ENCODE results near the gene PKM.

PKM gene

DNA sequence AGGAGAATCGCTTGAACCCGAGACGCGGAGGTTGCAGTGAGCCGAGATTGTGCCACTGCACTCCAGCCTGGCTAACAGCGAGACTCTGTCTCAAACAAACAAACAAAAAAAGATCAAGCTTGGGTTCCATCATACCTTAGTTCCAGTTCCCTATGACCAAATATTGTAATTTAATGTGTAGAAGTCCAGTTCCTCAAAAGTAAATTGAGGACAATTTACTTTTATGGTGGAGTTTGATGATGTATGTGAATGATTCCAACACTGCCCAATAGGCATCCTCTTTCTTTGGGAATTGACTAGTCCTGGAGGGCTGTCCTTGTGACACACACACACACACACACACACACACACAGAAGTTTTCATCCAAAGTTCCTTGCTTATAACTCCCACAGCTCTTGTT, 2.8 kb upstream of the PKM start:
- DNase-seq = no peak

DNA sequence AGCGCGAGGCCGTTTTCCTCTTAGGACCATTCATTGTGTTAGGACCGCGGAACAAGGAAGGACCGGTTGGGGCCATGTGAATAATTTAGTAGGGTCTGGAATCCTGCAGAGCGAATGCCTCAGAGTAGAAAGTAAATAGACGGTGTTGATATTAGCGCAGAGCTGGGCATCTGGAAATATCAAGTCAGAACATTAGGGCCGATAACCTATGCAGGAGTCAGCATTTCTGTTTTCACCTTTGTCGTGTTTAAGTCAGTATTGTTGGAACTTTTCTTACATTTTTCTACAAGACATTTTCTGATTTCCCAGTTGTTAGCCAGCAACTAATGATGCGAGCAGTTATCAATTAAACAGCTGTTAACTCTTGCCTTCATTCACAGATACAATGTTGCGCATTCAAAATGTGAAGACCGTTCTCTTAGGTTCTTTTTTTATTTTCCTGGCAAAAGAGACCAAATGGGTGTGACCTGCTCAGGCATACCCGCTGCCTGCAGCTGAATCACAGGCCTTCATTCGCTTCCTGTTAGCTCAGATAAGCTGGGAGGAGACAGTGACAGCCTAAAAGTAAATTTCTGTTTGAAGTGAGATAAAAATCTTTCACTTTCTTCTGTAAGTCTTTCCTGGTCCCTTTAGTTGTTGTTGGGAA, 966 bp upstream of the PKM start:
- no peak for DNase-seq

DNA sequence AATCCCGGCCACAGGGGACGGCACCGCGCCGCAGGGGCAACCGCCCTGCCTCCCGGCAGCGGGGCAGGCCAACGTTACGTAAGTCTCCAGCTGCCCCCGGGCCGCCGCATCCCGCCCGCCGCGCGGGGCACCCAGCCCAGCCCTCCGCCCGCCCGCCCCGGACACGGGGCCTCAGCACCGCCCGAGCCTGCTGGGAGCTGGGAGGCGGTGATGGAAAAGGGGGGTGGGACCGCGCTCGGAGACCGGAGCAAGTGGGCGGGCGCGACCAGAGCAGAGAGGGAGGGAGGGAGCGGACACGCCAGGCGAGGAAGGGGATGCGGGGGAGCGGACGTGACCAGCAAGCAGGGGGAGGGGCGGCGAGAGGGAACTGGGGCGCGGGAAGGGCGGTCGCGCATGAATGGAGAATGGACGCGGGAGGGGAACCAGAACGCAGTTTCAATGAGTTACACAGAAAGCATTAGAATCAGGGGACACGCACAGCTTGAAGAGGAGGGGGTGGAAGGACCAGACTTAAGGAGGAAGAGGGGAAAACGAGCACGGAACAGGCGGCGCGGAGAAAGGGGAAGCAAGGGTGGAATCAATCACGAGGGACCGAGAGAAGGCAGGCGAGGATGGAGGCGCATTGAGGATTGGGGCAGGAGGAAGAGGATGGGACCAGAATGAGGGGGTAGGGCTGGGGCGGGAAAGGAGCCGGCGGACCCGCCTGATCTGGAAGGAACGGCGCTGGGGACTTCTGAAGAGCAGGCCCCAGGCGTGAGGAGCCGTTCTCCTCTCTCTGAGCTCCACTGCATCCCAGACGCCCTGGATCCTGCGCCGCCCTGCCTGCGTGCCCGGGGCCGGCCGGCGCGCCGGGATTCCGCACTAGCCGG, 559 bp downstream of the PKM start:
- DNase-seq = peak; percentile 96

DNA sequence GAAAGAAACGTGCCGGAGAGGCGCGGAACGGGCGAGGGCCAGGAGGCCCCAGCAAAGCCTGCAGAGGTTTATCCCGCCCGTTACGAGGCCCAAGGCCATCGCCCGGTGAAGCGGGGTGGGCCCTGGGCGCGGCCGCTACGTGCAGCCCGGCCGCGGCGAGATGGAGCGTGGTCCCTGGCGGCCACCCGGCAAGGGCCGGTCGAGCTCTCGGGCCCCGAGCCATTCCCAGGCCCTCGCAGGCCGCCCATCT, 1.1 kb downstream of the PKM start:
- DNase-seq = no peak

DNA sequence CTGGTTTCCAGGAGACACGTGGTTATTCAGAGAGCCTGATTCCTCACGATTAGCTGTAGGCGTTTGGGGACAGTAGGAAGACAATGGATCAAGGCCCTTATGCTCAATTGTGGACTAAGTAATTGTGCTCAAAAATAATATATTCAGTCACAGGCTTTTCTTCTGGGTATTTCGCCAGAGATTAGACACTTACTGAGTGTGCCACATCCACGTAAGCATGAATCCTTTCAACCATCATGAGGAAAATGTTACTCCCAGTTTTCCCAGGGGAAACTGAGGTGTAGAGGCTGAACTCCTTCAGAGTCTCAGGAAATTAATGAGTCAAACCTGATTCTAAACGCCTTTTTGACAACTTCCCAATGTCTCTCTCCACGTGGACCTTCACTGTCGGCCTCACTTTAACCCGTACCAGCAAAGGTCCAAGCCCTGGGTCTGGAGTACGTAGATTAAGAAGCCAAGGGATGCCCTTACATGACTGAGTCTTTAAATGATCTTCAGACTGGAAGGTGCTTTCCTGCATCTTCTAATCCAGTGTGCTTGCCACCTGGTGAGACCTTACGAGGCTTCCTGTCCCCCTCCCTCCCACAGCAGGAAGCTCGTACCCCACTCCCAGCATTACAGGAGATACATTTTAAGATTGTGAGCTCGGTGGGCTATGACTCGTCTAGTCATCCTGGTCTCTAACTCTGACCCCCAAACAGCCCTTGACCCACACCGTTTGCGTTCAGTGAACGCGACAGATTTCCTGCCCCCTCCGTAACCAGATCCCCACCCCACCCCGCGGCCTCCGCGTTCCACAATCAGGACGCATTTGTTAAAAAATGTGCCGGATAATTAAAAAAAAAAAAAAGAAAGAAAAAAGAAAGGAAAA, 1.7 kb downstream of the PKM start:
- peak; percentile 47 for DNase-seq

DNA sequence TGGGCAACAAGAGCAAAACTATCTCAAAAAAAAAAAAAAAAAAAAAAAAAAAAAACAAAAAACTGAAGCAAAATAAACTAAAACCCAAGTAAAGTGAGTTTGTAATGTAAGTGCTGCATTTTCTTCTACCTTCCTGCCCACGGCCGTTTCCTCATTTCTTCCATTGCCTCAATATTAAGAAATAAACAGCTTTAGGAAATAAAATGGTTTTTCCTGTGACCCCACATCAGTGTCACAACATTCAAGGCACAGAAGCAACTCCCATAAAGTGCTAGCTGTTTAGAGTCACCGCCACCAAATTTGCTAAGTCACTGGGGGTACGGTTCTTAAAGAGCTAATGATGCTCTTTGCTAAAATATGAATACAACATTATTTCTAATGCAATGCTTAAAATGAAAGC, 3.3 kb downstream of the PKM start:
- DNase-seq = no peak

DNA sequence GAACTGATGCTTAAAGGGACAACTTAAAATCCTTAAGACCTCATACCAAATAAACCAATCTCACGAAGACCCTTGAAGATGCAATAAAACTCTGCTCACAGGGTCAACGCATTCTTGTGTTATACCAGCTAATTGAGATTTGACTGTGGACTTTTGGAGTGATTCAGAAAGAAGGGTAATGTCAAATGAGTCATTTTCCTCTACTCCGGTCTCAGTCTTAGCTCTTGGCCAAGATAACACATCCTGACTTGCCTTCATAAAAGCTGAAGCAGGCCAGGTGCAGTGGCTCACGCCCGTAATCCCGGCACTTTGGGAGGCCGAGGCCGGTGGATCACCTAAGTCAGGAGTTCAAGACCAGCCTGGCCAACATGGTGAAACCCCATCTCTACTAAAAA, 3.8 kb downstream of the PKM start:
- no peak for DNase-seq

DNA sequence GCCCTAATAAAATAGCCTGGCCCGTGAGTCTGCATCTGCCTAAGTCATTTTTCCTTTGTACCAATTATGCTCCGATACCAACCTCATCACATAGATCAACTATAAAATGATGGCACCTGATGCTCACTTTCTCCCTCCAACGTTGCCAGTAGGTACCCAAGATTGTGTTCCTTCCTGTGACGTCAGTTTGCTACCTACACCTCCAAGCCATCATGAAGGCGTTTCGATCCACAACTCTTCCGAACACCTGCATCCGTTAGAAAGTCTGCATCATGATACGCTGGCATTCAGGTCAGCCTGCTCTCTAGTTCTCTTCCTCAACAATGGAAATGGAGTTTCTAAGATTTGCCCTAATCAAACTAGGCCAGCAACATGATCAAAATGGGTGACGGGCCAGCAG, 7.7 kb downstream of the PKM start:
- no peak for DNase-seq

DNA sequence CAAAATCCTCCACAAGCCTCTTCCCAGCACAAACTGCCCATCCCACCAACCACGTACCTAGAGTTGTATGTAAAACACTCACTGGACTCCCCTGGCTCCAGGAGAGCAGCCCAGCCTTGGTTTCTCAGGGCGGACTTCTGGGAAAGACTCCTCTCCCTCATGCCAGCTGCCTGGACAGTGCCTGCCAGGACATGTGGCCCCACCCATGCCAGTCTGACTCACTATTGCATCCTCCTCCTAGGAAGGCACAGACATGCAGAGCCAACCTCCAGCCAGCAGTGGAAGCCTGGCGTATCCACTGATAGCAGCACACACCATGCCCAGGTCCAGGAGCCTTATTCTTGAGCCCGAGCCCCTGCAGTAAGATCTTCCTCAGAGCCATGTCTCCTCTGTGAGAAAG, 8.6 kb downstream of the PKM start:
- DNase-seq = no peak

DNA sequence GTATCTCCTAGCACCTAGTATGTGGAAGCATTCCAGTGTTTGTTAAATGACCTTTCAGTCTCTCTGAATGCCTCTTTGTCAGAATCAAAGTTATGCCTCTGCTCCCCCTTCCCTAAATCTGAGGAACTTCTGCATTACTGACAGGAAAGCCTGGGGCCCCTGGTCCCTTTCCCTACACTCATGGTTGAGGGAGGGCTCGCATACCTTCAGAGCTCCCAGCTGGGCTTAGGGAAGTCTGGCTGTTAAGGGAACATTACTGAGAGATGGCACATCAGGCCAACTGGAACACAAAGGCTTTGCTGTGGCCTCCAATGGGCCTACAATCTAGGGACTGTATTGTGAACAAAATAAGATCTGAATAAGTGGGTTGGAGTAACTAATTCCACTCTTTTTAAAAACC, 10.3 kb downstream of the PKM start:
- DNase-seq = no peak

DNA sequence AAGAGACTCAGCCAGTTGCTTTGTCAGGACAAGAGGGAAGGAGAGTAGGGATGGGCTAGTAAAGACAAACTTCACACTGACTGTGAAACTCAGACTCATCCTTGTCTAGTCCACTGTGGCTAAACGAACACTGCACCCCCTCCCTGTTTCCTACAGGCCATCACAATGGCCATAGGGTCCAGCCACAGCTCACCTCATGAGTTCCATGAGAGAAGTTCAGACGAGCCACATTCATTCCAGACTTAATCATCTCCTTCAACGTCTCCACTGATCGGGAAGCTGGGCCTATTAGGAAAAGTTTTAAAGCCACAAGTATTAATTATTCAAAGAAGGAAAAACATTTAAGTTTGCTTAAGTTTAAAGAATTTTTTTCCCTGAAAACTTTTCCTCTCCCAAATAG, 13.8 kb downstream of the PKM start:
- no peak for DNase-seq

DNA sequence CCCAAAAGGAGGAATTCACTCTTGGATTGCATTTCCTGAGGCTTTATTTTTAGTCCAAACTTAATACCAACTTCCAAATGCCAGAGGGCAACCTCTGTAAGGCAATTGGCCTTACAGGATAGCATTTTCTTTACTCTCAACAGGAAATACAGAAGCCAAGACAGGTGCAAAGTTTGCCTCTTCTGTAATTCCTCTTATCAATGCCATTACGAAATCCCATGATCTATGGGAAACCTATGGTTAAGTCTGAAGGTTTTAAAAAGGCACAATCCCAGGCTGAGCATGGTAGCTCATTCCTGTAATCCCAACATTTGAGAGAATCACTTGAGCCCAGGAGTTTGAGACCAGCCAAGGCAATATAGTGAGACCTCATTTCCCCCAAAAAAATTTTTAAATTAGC, 14.9 kb downstream of the PKM start:
- no peak for DNase-seq

DNA sequence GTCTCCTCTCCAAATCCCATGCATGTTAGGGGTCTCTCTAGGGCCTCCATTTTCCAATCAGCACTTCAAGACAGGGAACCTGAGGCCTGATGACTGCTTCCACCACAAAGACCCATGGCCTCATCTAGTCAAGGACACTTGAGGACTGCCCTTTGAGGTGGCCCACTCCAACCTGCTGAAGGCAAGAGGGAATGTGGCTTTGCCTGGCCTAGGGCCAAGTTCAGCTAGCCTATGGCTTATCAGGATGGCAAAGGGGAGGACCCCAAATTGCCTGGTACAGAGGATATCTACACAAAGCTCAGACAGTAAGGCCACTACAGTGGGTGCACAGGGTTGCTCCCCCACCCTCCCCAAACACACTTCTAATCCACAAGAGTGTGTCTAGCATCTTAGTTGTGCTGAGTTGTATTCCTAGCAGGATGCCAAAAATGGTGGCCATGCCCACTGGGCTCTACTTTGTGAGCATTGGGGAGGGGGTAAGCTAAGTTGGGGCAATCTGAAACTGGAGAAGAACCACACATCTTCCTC, 23.4 kb downstream of the PKM start:
- no peak for DNase-seq

DNA sequence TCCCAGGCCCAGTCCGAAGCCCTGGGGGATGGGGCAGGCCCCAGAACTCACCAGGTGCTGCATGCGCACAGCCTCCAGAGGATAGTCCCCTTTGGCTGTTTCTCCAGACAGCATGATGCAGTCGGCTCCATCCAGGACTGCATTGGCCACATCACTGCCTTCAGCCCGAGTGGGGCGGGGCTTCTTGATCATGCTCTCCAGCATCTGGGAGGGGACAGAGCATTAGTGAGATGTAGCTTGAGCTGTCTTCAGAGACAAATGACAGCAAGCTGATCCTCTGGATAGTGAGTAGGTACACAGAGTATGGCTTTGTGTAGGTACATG, 24.4 kb downstream of the PKM start:
- DNase-seq = no peak

DNA sequence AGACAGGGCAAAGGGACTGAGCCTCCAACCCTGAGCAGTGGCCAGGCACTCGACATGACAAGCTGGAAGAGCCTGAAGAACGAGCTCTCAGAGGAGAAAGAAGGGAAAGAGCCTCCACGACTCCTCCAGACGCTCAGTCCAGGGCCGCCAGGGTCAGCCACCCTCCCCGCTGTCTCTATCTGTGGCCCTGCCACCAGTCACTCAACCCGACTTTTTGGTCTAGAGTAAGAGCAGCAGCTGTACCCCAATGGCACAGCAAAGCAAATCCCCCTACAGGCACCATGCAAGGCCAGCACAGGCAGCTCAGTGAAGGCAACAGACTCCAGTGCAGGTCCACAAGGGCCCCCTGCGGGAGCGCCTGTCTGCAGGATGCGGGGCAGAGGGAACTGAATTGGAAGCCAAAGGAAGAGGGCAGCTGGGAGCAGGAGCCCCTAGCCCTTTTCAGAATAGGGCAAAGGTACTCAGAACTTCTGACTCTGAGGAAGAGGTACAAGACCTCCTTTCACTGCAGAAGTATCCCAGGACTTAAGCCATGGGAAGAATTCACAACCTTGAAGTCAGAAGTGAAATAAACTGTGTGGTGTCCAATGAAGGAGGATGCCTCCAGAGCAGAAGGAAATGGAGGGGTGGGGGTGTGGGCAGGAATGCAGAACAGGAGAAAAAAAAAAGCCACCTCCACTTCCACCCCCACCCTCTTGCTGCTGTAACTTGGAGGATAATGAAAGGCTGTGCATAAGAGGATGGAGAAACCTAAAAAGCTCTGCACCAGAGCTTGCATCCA, 24.9 kb downstream of the PKM start:
- DNase-seq = no peak

DNA sequence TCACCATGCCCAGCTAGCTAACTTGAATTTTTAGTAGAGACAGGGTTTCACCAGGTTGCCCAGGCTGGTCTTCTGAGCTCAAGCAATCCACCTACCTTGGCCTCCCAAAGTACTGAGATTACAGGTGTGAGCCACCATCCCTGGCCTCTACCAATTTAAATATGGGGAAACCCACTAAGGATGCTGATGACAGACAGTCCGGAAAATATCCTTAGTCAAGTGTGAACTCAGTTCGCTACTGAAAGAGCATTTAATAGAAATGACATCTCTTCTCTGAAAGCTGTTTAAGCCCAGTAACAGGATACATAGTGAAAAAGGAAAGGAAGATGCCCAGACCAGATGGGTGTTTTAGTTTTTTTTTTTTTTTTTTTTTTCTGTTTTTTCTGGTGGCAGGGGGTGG, 25.7 kb downstream of the PKM start:
- no peak for DNase-seq

DNA sequence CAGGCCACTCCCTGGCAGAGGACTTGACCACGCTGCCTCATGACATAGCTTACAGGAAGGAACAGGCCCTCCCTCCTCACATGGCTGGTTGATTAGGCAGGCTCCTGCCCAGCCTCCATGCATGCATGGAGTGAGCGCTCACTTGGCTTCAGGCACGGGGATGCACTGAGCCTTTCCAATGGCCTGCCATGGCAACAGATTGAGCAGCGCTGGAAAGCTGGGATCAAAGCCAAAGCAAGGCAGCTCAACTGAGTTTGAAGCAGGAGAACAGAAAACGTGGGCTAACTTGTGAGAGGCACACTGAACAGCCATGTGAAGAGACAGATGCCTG, 27.5 kb downstream of the PKM start:
- DNase-seq = peak; percentile 76

DNA sequence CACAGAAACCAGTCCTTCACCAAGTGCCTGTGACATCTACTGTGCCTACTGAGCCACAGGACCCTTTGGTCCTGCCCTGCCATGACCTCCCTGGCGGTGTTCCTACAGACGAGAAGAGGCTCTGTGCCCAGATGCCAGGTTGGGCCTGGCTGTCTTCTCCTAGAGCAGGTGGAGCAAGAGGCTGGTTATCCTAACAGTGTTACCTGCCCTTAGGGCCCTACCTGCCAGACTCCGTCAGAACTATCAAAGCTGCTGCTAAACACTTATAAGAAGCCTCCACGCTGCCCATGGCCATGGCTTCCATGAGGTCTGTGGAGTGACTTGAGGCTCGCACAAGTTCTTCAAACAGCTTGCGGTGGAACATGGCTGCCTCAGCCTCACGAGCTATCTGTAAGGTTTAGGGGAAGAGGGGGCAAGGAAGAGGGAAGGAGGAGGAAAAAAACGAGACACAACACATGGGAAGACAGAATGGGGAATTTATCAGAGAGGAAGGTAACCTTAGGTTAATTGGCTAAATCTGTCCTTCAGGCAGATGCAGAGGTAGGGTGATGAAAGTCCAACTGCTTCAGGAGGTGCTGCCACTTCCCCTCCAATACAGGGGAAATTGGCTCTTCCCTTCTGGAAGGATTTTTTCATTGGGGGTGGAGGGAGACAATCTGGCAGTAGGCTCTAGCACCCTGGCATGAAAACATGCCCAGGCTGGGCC, 28.0 kb downstream of the PKM start:
- no peak for DNase-seq

DNA sequence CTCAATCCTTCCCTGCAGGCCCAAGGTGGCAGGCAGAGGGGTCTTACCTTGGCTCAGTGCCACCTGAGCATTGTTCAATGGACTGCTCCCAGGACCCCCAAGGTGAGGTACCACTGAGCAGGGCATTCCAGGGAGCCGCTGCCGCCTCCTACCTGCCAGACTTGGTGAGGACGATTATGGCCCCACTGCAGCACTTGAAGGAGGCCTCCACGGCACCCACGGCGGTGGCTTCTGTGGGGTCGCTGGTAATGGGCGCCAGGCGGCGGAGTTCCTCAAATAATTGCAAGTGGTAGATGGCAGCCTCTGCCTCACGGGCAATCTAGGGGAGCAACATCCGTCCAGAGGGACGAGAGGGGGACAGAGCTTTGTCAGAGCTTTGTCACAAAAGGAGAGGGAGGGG, 28.7 kb downstream of the PKM start:
- DNase-seq = no peak

DNA sequence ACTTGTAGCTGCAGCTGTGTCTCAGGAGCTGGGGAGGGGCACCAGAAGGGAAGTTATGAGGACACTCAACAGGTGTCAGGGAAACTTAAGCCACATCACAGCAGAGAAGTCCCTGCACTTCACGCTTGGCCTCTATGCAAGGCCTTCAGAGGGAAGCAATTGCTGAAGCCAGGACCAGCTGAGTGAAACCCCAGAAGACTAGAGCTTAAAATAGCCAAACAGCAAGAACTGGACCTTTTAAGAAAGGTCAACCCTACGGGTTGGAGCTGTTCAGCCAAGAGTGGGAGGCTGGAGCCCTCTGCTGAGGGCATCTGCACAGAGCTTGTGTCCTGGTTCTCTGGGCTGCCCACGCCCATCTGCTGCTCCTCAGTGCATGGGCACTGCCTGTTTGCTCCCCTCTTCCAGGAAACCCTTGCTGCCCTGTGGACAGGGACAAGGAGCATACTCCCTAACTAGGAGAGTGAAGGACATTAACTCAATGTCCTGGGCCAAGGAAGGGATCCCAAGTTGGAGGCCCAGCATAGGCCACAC, 29.5 kb downstream of the PKM start:
- DNase-seq = no peak

DNA sequence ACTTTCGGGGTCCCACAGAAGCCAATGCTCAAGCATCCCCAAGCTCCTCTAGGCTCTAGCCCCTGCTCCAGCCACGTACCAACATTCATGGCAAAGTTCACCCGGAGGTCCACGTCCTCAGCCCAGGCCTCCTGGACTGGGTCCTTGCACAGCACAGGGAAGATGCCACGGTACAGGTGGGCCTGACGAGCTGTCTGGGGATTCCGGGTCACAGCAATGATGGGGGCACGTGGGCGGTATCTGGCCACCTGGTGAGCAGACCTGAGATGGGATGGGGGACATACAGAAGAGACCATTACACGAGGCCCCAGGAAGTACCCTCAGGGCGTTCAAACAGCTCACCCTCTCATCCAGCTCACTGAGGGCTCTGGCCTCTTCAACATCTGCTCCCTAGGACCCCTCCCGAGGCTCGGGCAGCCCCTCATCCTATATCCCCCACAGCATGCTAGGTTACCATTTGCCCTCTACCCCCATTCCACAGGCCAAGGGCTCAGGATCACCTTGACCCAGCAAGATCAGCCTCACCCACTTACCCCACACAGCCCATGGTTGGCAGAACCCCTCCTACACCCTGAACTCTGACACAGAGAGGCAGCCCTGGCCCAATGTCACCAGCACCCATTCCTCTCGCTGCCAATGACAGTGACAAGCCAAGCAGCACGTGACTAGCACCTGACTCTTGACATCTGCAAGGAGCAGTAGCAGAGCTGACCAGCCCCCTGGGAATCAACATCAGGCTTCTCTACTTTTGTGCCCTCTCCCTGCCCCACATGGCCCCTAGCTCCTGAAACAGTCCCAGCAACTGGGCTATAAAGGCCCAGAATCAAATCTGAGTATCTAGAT, 30.4 kb downstream of the PKM start:
- no peak for DNase-seq
